Caco-2 (cell line): Measurements from ENCODE around the gene PDRG1. TPM values are rescaled to one million over a fixed set of nuclear protein-coding genes. Genes with fewer than 3 reads are reported as not detected.

Experiments
- Bru-seq: library from RNA; stranded (reverse); fragments of 400-500 nt; gene quantifications from one replicate; lab custom pipeline; 2021; lab: Mats Ljungman, UMichigan
- BruChase-seq, 2 experiments: library from RNA; stranded (reverse); fragments of 400-500 nt; gene quantifications; one replicate each; lab custom pipeline; 2021; lab: Mats Ljungman, UMichigan
- BruUV-seq: library from RNA; stranded (reverse); fragments of 400-500 nt; replicated peaks from 2 replicates; lab custom pipeline; 2021; lab: Mats Ljungman, UMichigan
- CTCF ChIA-PET: fragments of 300-600 bp; sonication (Branson Sonifier 250); formaldehyde crosslinking; loops from one replicate; lab custom pipeline; 2022; ENCODE audit warnings: antibody characterized with exemption; lab: Charles Lee
- POLR2A ChIA-PET: fragments of 300-600 bp; sonication (Branson Sonifier 250); formaldehyde crosslinking; loops from one replicate; lab custom pipeline; 2022; ENCODE audit warnings: antibody characterized with exemption; lab: Charles Lee
- DNase-seq, 2 experiments: peaks; one replicate each; pipeline versions ENCODE4 v3.0.0 to v3.0.0-alpha.2; 2020 to 2022
- H3K27me3 ChIP-seq: replicated peaks from 2 replicates; pipeline ENCODE4 v1.6.0; 2011; ENCODE audit warnings: low read length; ENCODE audit not compliant: control insufficient read depth, insufficient read depth
- H3K36me3 ChIP-seq: 2 replicates; pipeline ENCODE4 v1.5.1; 2011; ENCODE audit warnings: low read length; ENCODE audit not compliant: control insufficient read depth, insufficient read depth
- H3K4me1 ChIP-seq: fragments of 250-450 bp; sonication (Bioruptor Pico); 2 replicates; pipeline ENCODE4 v1.5.1; 2020; ENCODE audit warnings: mild to moderate bottlenecking
- H3K4me3 ChIP-seq: 2 replicates; pipeline ENCODE4 v1.5.1; 2011; ENCODE audit warnings: low read depth, mild to moderate bottlenecking, control low read depth, low read length
- H3K9me3 ChIP-seq: fragments of 250-450 bp; sonication (Bioruptor Pico); 2 replicates; pipeline ENCODE4 v1.5.1; 2020; ENCODE audit warnings: mild to moderate bottlenecking, moderate library complexity
- H3K27ac Mint-ChIP-seq: one replicate; pipeline ENCODE4 v1.8.0; 2022; ENCODE audit warnings: mixed read lengths; ENCODE audit not compliant: unreplicated experiment
- H3K27me3 Mint-ChIP-seq: one replicate; pipeline ENCODE4 v1.8.0; 2022; ENCODE audit warnings: mixed read lengths; ENCODE audit not compliant: insufficient read depth, unreplicated experiment
- H3K36me3 Mint-ChIP-seq: one replicate; pipeline ENCODE4 v1.8.0; 2022; ENCODE audit warnings: mild to moderate bottlenecking, mixed read lengths; ENCODE audit not compliant: insufficient read depth, unreplicated experiment
- H3K4me1 Mint-ChIP-seq: one replicate; pipeline ENCODE4 v1.8.0; 2022; ENCODE audit warnings: low read depth, mixed read lengths; ENCODE audit not compliant: unreplicated experiment
- H3K4me3 Mint-ChIP-seq: one replicate; pipeline ENCODE4 v1.8.0; 2022; ENCODE audit warnings: mild to moderate bottlenecking, moderate library complexity, mixed read lengths; ENCODE audit not compliant: unreplicated experiment
- H3K9me3 Mint-ChIP-seq: one replicate; pipeline ENCODE4 v1.8.0; 2022; ENCODE audit warnings: mixed read lengths; ENCODE audit not compliant: unreplicated experiment
- CTCF ChIP-seq, 2 experiments: fragments of 200-600 bp in 1 of 2; IDR thresholded peaks; 1 replicate in 1 of 2; 2 replicates in 1 of 2; pipeline versions ENCODE4 v1.5.1 to v1.8.0; 2011 to 2022; ENCODE audit warnings: antibody characterized with exemption in 1 of 2, control low read depth in 1 of 2, inconsistent platforms in 1 of 2, low read depth in 1 of 2, low read length in 1 of 2, mild to moderate bottlenecking in 1 of 2, moderate library complexity in 1 of 2; ENCODE audit not compliant: insufficient read depth in 1 of 2, severe bottlenecking in 1 of 2, unreplicated experiment in 1 of 2
- intact Hi-C: fragments of 100-400 bp; cut with micrococcal nuclease; formaldehyde crosslinking; loops from one replicate; pipeline ENCODE4 v1.10.0; 2022; ENCODE audit not compliant: unreplicated experiment
- long read RNA-seq: library from polyadenylated mRNA; stranded (forward); transcript quantifications from one replicate; pipeline ENCODE4 v2.0.0, GENCODE V29; 2022
- total RNA-seq: library from RNA; stranded (reverse); gene quantifications from 2 replicates; pipeline ENCODE4 v1.2.3, GENCODE V29; 2022

Gene PDRG1
- total RNA-seq (55.7 and 56.8 TPM in 2 replicates), Bru-seq, nascent RNA (percentile 93 among the genes with signal in this experiment), BruChase-seq, experiment 1, labeled RNA remaining after a 2-hour chase (percentile 94 among the genes with signal in this experiment), BruChase-seq, experiment 2, labeled RNA remaining after a 6-hour chase (percentile 92 among the genes with signal in this experiment)
- long read RNA-seq, transcript PDRG1-201 (5 exons, 1,998 nt): major isoform, 154 of 169 reads
- long read RNA-seq, partial matches to known transcripts: 4 of 169 reads
- long read RNA-seq, other reads (novel, unspliced or antisense): 11 of 169 reads

GRCh38 chr20:31951530-31952453 is at the start of gene PDRG1:
PDRG1 (minus strand) TSS chr20:31952046; CDS start chr20:31951961, 85 bp downstream.
- Mint-ChIP-seq H3K27me3 (peaks cover 5% of the 10 kb centered on the region), H3K4me1 (peaks cover 11% of the 10 kb centered on the region), H3K9me3 (no peaks in the 10 kb centered on the region), H3K27ac (peak within 1 kb of the TSS; percentile 96), H3K4me3 (peak within 1 kb of the TSS; percentile 95), H3K36me3 (peaks cover 51% of the 10 kb centered on the region)
- Histone ChIP-seq H3K4me3 (peak within 1 kb of the TSS; percentile 61), H3K4me1 (peaks cover 6% of the 10 kb centered on the region; the same call in 1 of the 2 replicates), H3K9me3 (no peaks in the 10 kb centered on the region), H3K27me3 (no peaks in the 10 kb centered on the region), H3K36me3 (peaks cover 10% of the 10 kb centered on the region)
- peak; percentile 98 to 100 for DNase-seq
- POLR2A ChIA-PET: interaction anchor here (0.6 to 0.9 kb wide), 5 partner anchors 60 to 156 kb away, joined by 3 read pairs; no protein-coding TSS in a partner anchor
- TF ChIP-seq CTCF (IDR thresholded peaks at IDR 0.05; ENCODE audit: insufficient read depth in 1 of 2, low read depth in 1 of 2, low read length in 1 of 2, severe bottlenecking in 1 of 2, unreplicated experiment in 1 of 2): peak; percentile 98 to 100
- intact Hi-C loops: loop anchor here (1.0 to 5.0 kb wide), 7 partner anchors 66 to 141 kb away; no protein-coding TSS in a partner anchor
- CTCF ChIA-PET: interaction anchor here (0.5 to 4.5 kb wide), 47 partner anchors 8 to 559 kb away, joined by 3 to 110 read pairs (median 5); partner anchors contain the start of genes DUSP15, TM9SF4, TTLL9 and XKR7
- no TSS peak for BruUV-seq

GRCh38 chr20:31998246-31998645 is 46.4 kb upstream of the PDRG1 start:
- no peak for TF ChIP-seq CTCF (IDR thresholded peaks at IDR 0.05; ENCODE audit: insufficient read depth in 1 of 2, low read depth in 1 of 2, low read length in 1 of 2, severe bottlenecking in 1 of 2, unreplicated experiment in 1 of 2)
- H3K4me3 Mint-ChIP-seq: no peak overlapping the region
- Histone ChIP-seq H3K4me1 (no peaks in the 10 kb centered on the region), H3K4me3 (no peak overlapping the region), H3K27me3 (peaks cover 19% of the 10 kb centered on the region), H3K9me3 (no peaks in the 10 kb centered on the region), H3K36me3 (no peaks in the 10 kb centered on the region)
- H3K27me3 Mint-ChIP-seq: peaks cover 40% of the 10 kb centered on the region
- CTCF ChIA-PET: interaction anchor here (0.5 kb wide), 1 partner anchor 20 kb away, joined by 5 read pairs; no protein-coding TSS in a partner anchor
- BruUV-seq: no TSS peak
- no peaks in the 10 kb centered on the region for H3K9me3 Mint-ChIP-seq
- no peaks in the 10 kb centered on the region for H3K4me1 Mint-ChIP-seq
- intact Hi-C loops: no loop called here
- no peak overlapping the region for H3K27ac Mint-ChIP-seq
- no peak for DNase-seq
- POLR2A ChIA-PET: no interaction called here
- H3K36me3 Mint-ChIP-seq: no peaks in the 10 kb centered on the region

- H3K27me3 Mint-ChIP-seq: peaks cover 45% of the 10 kb centered on the region
- peaks cover 22% of the 10 kb centered on the region for H3K27me3 ChIP-seq
Observed at GRCh38 chr20:31996996-31997395, 45.1 kb upstream of the PDRG1 start.

More at GRCh38 chr20:31996996-31997395, 45.1 kb upstream of the PDRG1 start:
- H3K36me3 Mint-ChIP-seq: no peaks in the 10 kb centered on the region
- CTCF ChIA-PET: no interaction called here
- no peak overlapping the region for H3K27ac Mint-ChIP-seq
- intact Hi-C loops: no loop called here
- no peak for DNase-seq
- Histone ChIP-seq H3K4me1 (no peaks in the 10 kb centered on the region), H3K9me3 (no peaks in the 10 kb centered on the region), H3K4me3 (no peak overlapping the region), H3K36me3 (no peaks in the 10 kb centered on the region)
- no peak for TF ChIP-seq CTCF (IDR thresholded peaks at IDR 0.05; ENCODE audit: insufficient read depth in 1 of 2, low read depth in 1 of 2, low read length in 1 of 2, severe bottlenecking in 1 of 2, unreplicated experiment in 1 of 2)
- H3K4me1 Mint-ChIP-seq: no peaks in the 10 kb centered on the region
- no peaks in the 10 kb centered on the region for H3K9me3 Mint-ChIP-seq
- POLR2A ChIA-PET: no interaction called here
- H3K4me3 Mint-ChIP-seq: no peak overlapping the region
- no TSS peak for BruUV-seq
